Adipose tissue (tissue), 3 donors: ENCODE measurements around the gene TFDP3. TPM values are rescaled to one million over a fixed set of nuclear protein-coding genes. Genes with fewer than 3 reads are reported as not detected.

ENCODE experiments used
- H3K27ac ChIP-seq: one replicate; pipeline ENCODE4 v1.5.1; 2013; ENCODE audit warnings: low read depth, low read length
- WGBS, 3 donors: extraction: QIAGEN DNeasy Blood & Tissue Kit; methylation state at CpG; one replicate each; pipeline ENCODE4 v1.1.7; 2013; 5-methylcytosine and 5-hydroxymethylcytosine counted together
- polyA plus RNA-seq, 3 donors: library from polyadenylated mRNA; stranded (reverse); fragments of 200-250 nt; gene quantifications; one replicate each; pipeline ENCODE4 v1.2.3, GENCODE V29; 2013
- donor health status: healthy with polysubstance abuse.
- donor health status: Bipolar disorder and iron deficiency.
- donor health status: healthy.

TFDP3 gene
- polyA plus RNA-seq, result not detected

- H3K27ac ChIP-seq, result no peak within 1 kb of the TSS
- WGBS, 3 donors, result 90 to 96% (median 91%) methylated on average over 40 of the region's 40 CpGs
Measured at GRCh38 chrX:133218329-133218728, at the start of gene TFDP3. TSS of gene TFDP3 (minus strand) at chrX:133218354. CDS start at chrX:133218259, 95 bp downstream.

GRCh38 chrX:133267621-133268020, 49.5 kb upstream of the TFDP3 start:
- WGBS, 3 donors, result 85 to 96% (median 88%) methylated on average over 2 of the region's 2 CpGs
- no peak overlapping the region for H3K27ac ChIP-seq

GRCh38 chrX:133265331-133265730, 47.2 kb upstream of the TFDP3 start:
- WGBS, 3 donors, result 31 to 35% (median 31%) methylated on average over 13 of the region's 13 CpGs
- H3K27ac ChIP-seq, result no peak overlapping the region

GRCh38 chrX:133258481-133258880, 40.3 kb upstream of the TFDP3 start:
- no peak overlapping the region for H3K27ac ChIP-seq

- H3K27ac ChIP-seq, result no peak overlapping the region
- WGBS, 3 donors, result 66 to 93% (median 70%) methylated on average over 3 of the region's 3 CpGs
Measured at GRCh38 chrX:133254666-133255065, 36.5 kb upstream of the TFDP3 start.

- no peak overlapping the region for H3K27ac ChIP-seq
- WGBS, 3 donors, result 73 to 84% (median 81%) methylated on average over 5 of the region's 5 CpGs
Measured at GRCh38 chrX:133251204-133251603, 33.0 kb upstream of the TFDP3 start.

GRCh38 chrX:133250184-133251100, 32.3 kb upstream of the TFDP3 start:
- no peak overlapping the region for H3K27ac ChIP-seq
- 78 to 93% (median 87%) methylated on average over 3 to 5 of the region's 5 CpGs for WGBS, 3 donors

GRCh38 chrX:133249266-133250058, 31.3 kb upstream of the TFDP3 start:
- H3K27ac ChIP-seq, result no peak overlapping the region
- 47 to 54% (median 53%) methylated on average over 4 of the region's 4 CpGs for WGBS, 3 donors

- WGBS, 3 donors, result 75 to 97% (median 88%) methylated on average over 2 of the region's 2 CpGs
- no peak overlapping the region for H3K27ac ChIP-seq
Measured at GRCh38 chrX:133248177-133248576, 30.0 kb upstream of the TFDP3 start.

- H3K27ac ChIP-seq, result no peak overlapping the region
Measured at GRCh38 chrX:133246921-133247320, 28.8 kb upstream of the TFDP3 start.

- WGBS, 3 donors, result 81 to 97% (median 94%) methylated on average over 3 of the region's 3 CpGs
- no peak overlapping the region for H3K27ac ChIP-seq
Measured at GRCh38 chrX:133235830-133236229, 17.7 kb upstream of the TFDP3 start.

GRCh38 chrX:133232331-133232730, 14.2 kb upstream of the TFDP3 start:
- 38 to 63% (median 56%) methylated on average over 1 of the region's 1 CpG for WGBS, 3 donors
- H3K27ac ChIP-seq, result no peak overlapping the region

- WGBS, 3 donors, result 79 to 87% (median 84%) methylated on average over 4 of the region's 4 CpGs
- H3K27ac ChIP-seq, result no peak overlapping the region
Measured at GRCh38 chrX:133229361-133229760, 11.2 kb upstream of the TFDP3 start.

- no peak overlapping the region for H3K27ac ChIP-seq
- 73 to 96% (median 88%) methylated on average over 1 of the region's 1 CpG for WGBS, 3 donors
Measured at GRCh38 chrX:133215747-133216146, 2.4 kb downstream of the TFDP3 start.

- 82 to 90% (median 88%) methylated on average over 3 of the region's 3 CpGs for WGBS, 3 donors
Measured at GRCh38 chrX:133215017-133215416, 3.1 kb downstream of the TFDP3 start.

GRCh38 chrX:133214301-133214700, 3.9 kb downstream of the TFDP3 start:
- 62 to 77% (median 72%) methylated on average over 3 of the region's 3 CpGs for WGBS, 3 donors
- no peak overlapping the region for H3K27ac ChIP-seq

More at GRCh38 chrX:133215017-133215416, 3.1 kb downstream of the TFDP3 start:
- no peak overlapping the region for H3K27ac ChIP-seq

- 67 to 83% (median 72%) methylated on average over 5 of the region's 5 CpGs for WGBS, 3 donors
- no peak overlapping the region for H3K27ac ChIP-seq
Measured at GRCh38 chrX:133213117-133213516, 5.0 kb downstream of the TFDP3 start.

- H3K27ac ChIP-seq, result no peak overlapping the region
- WGBS, 3 donors, result 52 to 77% (median 74%) methylated on average over 2 of the region's 2 CpGs
Measured at GRCh38 chrX:133207751-133208150, 10.4 kb downstream of the TFDP3 start.

- 16 to 39% (median 23%) methylated on average over 1 of the region's 1 CpG for WGBS, 3 donors
- H3K27ac ChIP-seq, result no peak overlapping the region
Measured at GRCh38 chrX:133191739-133192039, 26.5 kb downstream of the TFDP3 start.
